GM12878 (cell line): ENCODE measurements around the gene ARHGAP9. TPM values are rescaled to one million over a fixed set of nuclear protein-coding genes. Genes with fewer than 3 reads are reported as not detected.

Experiments
- ATAC-seq: fragments of 200-7000 bp; cut with Tn5 transposase; 3 replicates; pipeline ENCODE4 v1.9.1; 2020; ENCODE audit warnings: mild to moderate bottlenecking, moderate library complexity
- BruUV-seq: library from RNA; stranded (reverse); fragments of 400-500 nt; replicated peaks from 2 replicates; lab custom pipeline; 2021; lab: Mats Ljungman, UMichigan
- CTCF ChIA-PET: fragments of 300-600 bp; sonication (Branson Sonifier 250); formaldehyde crosslinking; extraction: SDS; loops from one replicate; lab custom pipeline; 2021; ENCODE audit warnings: inconsistent platforms; lab: Yijun Ruan, JAX
- POLR2A ChIA-PET: fragments of 350-600 bp; formaldehyde crosslinking; extraction: SDS; loops from one replicate; lab custom pipeline; 2021; ENCODE audit warnings: inconsistent platforms; lab: Charles Lee
- RAD21 ChIA-PET: fragments of 300-600 bp; sonication (Branson Sonifier 250); formaldehyde crosslinking; loops from one replicate; lab custom pipeline; 2023; ENCODE audit warnings: antibody characterized with exemption; ENCODE audit not compliant: unreplicated experiment; lab: Charles Lee
- SMC1A ChIA-PET: fragments of 300-600 bp; sonication (Branson Sonifier 250); formaldehyde crosslinking; loops from one replicate; lab custom pipeline; 2023; ENCODE audit not compliant: unreplicated experiment, uncharacterized antibody; lab: Charles Lee
- DNase-seq: peaks from one replicate; pipeline ENCODE4 v3.0.0-alpha.2; 2011; ENCODE audit warnings: low read depth, low spot score
- FAIRE-seq: peaks from 3 replicates; lab custom pipeline; 2011; peaks lifted over from hg19 to GRCh38; lab: Jason Lieb, UNC
- H2AFZ ChIP-seq: 2 replicates; pipeline ENCODE4 v1.6.0; 2011; ENCODE audit warnings: low read depth, low read length, control low read depth; ENCODE audit not compliant: control insufficient read depth
- H3K27ac ChIP-seq: 2 replicates; pipeline ENCODE4 v1.5.1; 2011; ENCODE audit warnings: control low read depth; ENCODE audit not compliant: control insufficient read depth, insufficient read depth
- H3K27me3 ChIP-seq, 2 experiments: replicated peaks in 1 of 2; 2 replicates each; pipeline versions ENCODE4 v1.6.0 to v1.6.1; 2011; ENCODE audit warnings: low read length in 1 of 2; ENCODE audit not compliant: control insufficient read depth in 2 of 2, insufficient read depth in 2 of 2
- H3K36me3 ChIP-seq, 2 experiments: 2 replicates each; pipeline ENCODE4 v1.5.1; 2011; ENCODE audit warnings: low read length in 1 of 2; ENCODE audit not compliant: control insufficient read depth in 2 of 2, insufficient read depth in 2 of 2
- H3K4me1 ChIP-seq: 2 replicates; pipeline ENCODE4 v1.6.1; 2011; ENCODE audit warnings: mild to moderate bottlenecking, low read length, moderate library complexity, mixed read lengths; ENCODE audit not compliant: control insufficient read depth, insufficient read depth
- H3K4me2 ChIP-seq: 2 replicates; pipeline ENCODE4 v1.6.0; 2011; ENCODE audit warnings: control low read depth; ENCODE audit not compliant: control insufficient read depth, insufficient read depth
- H3K4me3 ChIP-seq: fragments of 200-600 bp; sonication (generic); 2 replicates; pipeline ENCODE4 v1.5.1; 2016
- H3K79me2 ChIP-seq: 2 replicates; pipeline ENCODE4 v1.6.0; 2011; ENCODE audit warnings: low read length; ENCODE audit not compliant: control insufficient read depth, insufficient read depth
- H3K9ac ChIP-seq: 2 replicates; pipeline ENCODE4 v1.8.0; 2011; ENCODE audit warnings: low read length, control low read depth, mixed read lengths; ENCODE audit not compliant: control insufficient read depth, insufficient read depth
- H3K9me3 ChIP-seq: replicated peaks from 3 replicates; pipeline ENCODE4 v1.5.1; 2011; ENCODE audit warnings: mild to moderate bottlenecking, low read length; ENCODE audit not compliant: control insufficient read depth, insufficient read depth
- H4K20me1 ChIP-seq: 2 replicates; pipeline ENCODE4 v1.6.0; 2011; ENCODE audit not compliant: control insufficient read depth, insufficient read depth
- BACH1 ChIP-seq: fragments of 450-650 bp; IDR thresholded peaks from 2 replicates; pipeline ENCODE4 v1.6.1; 2017; ENCODE audit warnings: mild to moderate bottlenecking, borderline replicate concordance
- BMI1 ChIP-seq: fragments of 450-650 bp; IDR thresholded peaks from 2 replicates; pipeline ENCODE4 v1.6.1; 2016; ENCODE audit warnings: mild to moderate bottlenecking, moderate library complexity, borderline replicate concordance
- CREM ChIP-seq: IDR thresholded peaks from 2 replicates; pipeline ENCODE4 v1.6.1; 2014; ENCODE audit warnings: antibody characterized with exemption, low read depth
- DPF2 ChIP-seq: fragments of 450-650 bp; IDR thresholded peaks from 2 replicates; pipeline ENCODE4 v1.6.1; 2017; ENCODE audit warnings: mild to moderate bottlenecking
- MEF2B ChIP-seq: fragments of 450-650 bp; IDR thresholded peaks from 2 replicates; pipeline ENCODE4 v1.6.1; 2018; ENCODE audit warnings: mild to moderate bottlenecking, moderate library complexity; ENCODE audit not compliant: partially characterized antibody, poor library complexity, severe bottlenecking
- NBN ChIP-seq: fragments of 450-650 bp; IDR thresholded peaks from 2 replicates; pipeline ENCODE4 v1.6.1; 2016
- POLR2AphosphoS2 ChIP-seq: IDR thresholded peaks from 2 replicates; pipeline ENCODE4 v1.6.1; 2011; ENCODE audit warnings: low read depth, mild to moderate bottlenecking, low read length, improper control_type of control experiment, moderate library complexity
- RAD21 ChIP-seq: IDR thresholded peaks from 2 replicates; pipeline ENCODE4 v1.6.1; 2011; ENCODE audit warnings: mild to moderate bottlenecking, low read depth, low read length, moderate library complexity; ENCODE audit not compliant: insufficient read depth
- YBX1 ChIP-seq: fragments of 450-650 bp; IDR thresholded peaks from 2 replicates; pipeline ENCODE4 v1.6.1; 2016; ENCODE audit warnings: antibody characterized with exemption
- WGBS: methylation state at CpG from one replicate; pipeline ENCODE4 v1.1.6; 2016; ENCODE audit warnings: low lambda C conversion rate; ENCODE audit not compliant: insufficient replicate concordance, insufficient coverage; ENCODE audit errors: missing lambda C conversion rate; 5-methylcytosine and 5-hydroxymethylcytosine counted together
- in situ Hi-C: fragments of 300-500 bp; cut with MboI; formaldehyde crosslinking; loops from 9 replicates; pipeline ENCODE4 v1.14.3; 2018; ENCODE audit warnings: mixed read lengths
- intact Hi-C: fragments of 100-400 bp; cut with micrococcal nuclease; formaldehyde crosslinking; loops from one replicate; pipeline ENCODE4 v1.14.2; 2022; ENCODE audit not compliant: unreplicated experiment
- polyA plus RNA-seq, 11 experiments: library from polyadenylated mRNA; depleted of rRNA in 4 of 11; unstranded in 6 of 11; stranded (reverse) in 5 of 11; fragments of >200 nt; fragmentation: Nextera tagmentation in 4 of 11; fragmentation: Illumina TruSeq in 1 of 11; extraction: Ambion mirVana in 4 of 11; extraction: Trizol in 1 of 11; gene quantifications; 1 replicate in 1 of 11; 2 replicates in 10 of 11; pipeline versions ENCODE4 v1.2.1 to v1.2.3, GENCODE V29; 2011 to 2016; ENCODE audit warnings: inconsistent platforms in 2 of 11, missing spikeins in 2 of 11, low read depth in 1 of 11
- total RNA-seq, 4 experiments: library from RNA; depleted of rRNA in 3 of 4; stranded (reverse); fragments of >200 nt in 3 of 4; fragmentation: Illumina TruSeq in 1 of 4; extraction: Trizol in 1 of 4; gene quantifications; 2 replicates each; pipeline versions ENCODE4 v1.2.1 to v1.2.3, GENCODE V29; 2013 to 2021
- TF ChIP-seq, protein P1 (sequence below): fragments of 450-650 bp; IDR thresholded peaks from 2 replicates; pipeline ENCODE4 v1.6.1; 2017; ENCODE audit warnings: mild to moderate bottlenecking, low read depth, inconsistent platforms; ENCODE audit not compliant: poor library complexity, severe bottlenecking
- TF ChIP-seq, protein P2 (sequence below): fragments of 150-350 bp; IDR thresholded peaks from 2 replicates; pipeline ENCODE4 v1.6.1; 2016; ENCODE audit warnings: low read depth, low read length
- TF ChIP-seq, protein P3 (sequence below): IDR thresholded peaks from 2 replicates; pipeline ENCODE4 v1.6.1; 2012; ENCODE audit warnings: mild to moderate bottlenecking, low read depth, low read length
- TF ChIP-seq, protein P4 (sequence below): IDR thresholded peaks from 2 replicates; pipeline ENCODE4 v1.6.1; 2012; ENCODE audit warnings: low read depth, low read length, improper control_type of control experiment

Gene ARHGAP9
- total and polyA plus RNA-seq, 10 of the 15 experiments (the other 5 are each of a cell fraction or from before 2014, with no cell fraction given): 19.5 to 102 (median 76.8) TPM

DNA sequence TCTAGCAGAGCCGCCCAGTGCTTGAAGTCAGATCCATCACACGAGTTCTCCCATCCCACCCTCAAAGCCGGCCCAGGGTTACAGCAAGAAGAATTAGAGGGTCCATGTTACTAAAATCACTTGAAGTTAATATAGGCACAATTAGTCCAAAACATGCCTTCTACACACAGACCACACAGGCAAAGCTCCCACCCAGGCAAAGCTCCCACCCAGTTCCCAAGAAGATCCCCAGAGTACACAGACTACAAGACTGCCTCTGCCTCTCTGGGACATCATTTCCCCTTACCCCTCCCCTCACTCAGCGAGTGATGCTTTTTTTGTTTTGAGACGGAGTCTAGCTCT is 16.8 kb downstream of the ARHGAP9 start:
- ChIA-PET SMC1A (interaction anchor here (0.6 to 2.8 kb wide), 6 partner anchors 10 to 198 kb away, joined by 3 to 18 read pairs (median 5); no protein-coding TSS in a partner anchor), RAD21 (interaction anchor here (1.2 to 4.7 kb wide), 5 partner anchors 9 to 220 kb away, joined by 3 to 35 read pairs (median 4); partner anchors contain the start of gene INHBE), CTCF (interaction anchor here (0.7 to 7.5 kb wide), 20 partner anchors 9 to 249 kb away, joined by 3 to 114 read pairs (median 4); partner anchors contain the start of genes ARHGAP9, INHBE and SHMT2), POLR2A (interaction anchor here (0.7 to 3.0 kb wide), 5 partner anchors 8 to 250 kb away, joined by 3 to 16 read pairs (median 4); no protein-coding TSS in a partner anchor)
- in situ Hi-C loops: no loop called here
- FAIRE-seq: no peak
- peak overlapping the region; percentile 36 for H2AFZ ChIP-seq
- H3K4me1 ChIP-seq: peaks cover 36% of the 10 kb centered on the region
- H3K9ac ChIP-seq: no peak overlapping the region
- no peak overlapping the region for H3K4me2 ChIP-seq
- 0 out of 2 replicates have a peak, but pooled peaks cover 2% of the 10 kb centered on the region for H4K20me1 ChIP-seq
- H3K79me2 ChIP-seq: no peaks in the 10 kb centered on the region
- 0 out of 4 replicates have a peak, but pooled peaks cover 0 to 3% of the 10 kb centered on the region in 2 experiments for H3K36me3 ChIP-seq
- intact Hi-C loops: loop anchor here (5.0 kb wide), 1 partner anchor 59 kb away; the partner anchor contains the start of genes DDIT3 and MBD6
- 30% methylated on average over 5 of the region's 5 CpGs for WGBS
- DNase-seq: no peak
- H3K4me3 ChIP-seq: no peak overlapping the region
- no TSS peak for BruUV-seq
- H3K27me3 ChIP-seq: 0 out of 4 replicates have a peak, but pooled peaks cover 0 to 4% of the 10 kb centered on the region in 2 experiments
- H3K27ac ChIP-seq: no peak overlapping the region
- no peaks in the 10 kb centered on the region for H3K9me3 ChIP-seq
- ATAC-seq: no peak
- TF ChIP-seq, protein P1, sequence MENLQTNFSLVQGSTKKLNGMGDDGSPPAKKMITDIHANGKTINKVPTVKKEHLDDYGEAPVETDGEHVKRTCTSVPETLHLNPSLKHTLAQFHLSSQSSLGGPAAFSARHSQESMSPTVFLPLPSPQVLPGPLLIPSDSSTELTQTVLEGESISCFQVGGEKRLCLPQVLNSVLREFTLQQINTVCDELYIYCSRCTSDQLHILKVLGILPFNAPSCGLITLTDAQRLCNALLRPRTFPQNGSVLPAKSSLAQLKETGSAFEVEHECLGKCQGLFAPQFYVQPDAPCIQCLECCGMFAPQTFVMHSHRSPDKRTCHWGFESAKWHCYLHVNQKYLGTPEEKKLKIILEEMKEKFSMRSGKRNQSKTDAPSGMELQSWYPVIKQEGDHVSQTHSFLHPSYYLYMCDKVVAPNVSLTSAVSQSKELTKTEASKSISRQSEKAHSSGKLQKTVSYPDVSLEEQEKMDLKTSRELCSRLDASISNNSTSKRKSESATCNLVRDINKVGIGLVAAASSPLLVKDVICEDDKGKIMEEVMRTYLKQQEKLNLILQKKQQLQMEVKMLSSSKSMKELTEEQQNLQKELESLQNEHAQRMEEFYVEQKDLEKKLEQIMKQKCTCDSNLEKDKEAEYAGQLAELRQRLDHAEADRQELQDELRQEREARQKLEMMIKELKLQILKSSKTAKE: no peak
- TF ChIP-seq NBN (peak; percentile 30; the same call in 1 of the 2 replicates), CREM (no peak), DPF2 (0 out of 2 replicates have a peak, but pooled peaks have one; percentile 0), RAD21 (no peak), POLR2AphosphoS2 (no peak), YBX1 (no peak), BACH1 (no peak), BMI1 (no peak), MEF2B (peak; percentile 38)
- TF ChIP-seq, protein P2, sequence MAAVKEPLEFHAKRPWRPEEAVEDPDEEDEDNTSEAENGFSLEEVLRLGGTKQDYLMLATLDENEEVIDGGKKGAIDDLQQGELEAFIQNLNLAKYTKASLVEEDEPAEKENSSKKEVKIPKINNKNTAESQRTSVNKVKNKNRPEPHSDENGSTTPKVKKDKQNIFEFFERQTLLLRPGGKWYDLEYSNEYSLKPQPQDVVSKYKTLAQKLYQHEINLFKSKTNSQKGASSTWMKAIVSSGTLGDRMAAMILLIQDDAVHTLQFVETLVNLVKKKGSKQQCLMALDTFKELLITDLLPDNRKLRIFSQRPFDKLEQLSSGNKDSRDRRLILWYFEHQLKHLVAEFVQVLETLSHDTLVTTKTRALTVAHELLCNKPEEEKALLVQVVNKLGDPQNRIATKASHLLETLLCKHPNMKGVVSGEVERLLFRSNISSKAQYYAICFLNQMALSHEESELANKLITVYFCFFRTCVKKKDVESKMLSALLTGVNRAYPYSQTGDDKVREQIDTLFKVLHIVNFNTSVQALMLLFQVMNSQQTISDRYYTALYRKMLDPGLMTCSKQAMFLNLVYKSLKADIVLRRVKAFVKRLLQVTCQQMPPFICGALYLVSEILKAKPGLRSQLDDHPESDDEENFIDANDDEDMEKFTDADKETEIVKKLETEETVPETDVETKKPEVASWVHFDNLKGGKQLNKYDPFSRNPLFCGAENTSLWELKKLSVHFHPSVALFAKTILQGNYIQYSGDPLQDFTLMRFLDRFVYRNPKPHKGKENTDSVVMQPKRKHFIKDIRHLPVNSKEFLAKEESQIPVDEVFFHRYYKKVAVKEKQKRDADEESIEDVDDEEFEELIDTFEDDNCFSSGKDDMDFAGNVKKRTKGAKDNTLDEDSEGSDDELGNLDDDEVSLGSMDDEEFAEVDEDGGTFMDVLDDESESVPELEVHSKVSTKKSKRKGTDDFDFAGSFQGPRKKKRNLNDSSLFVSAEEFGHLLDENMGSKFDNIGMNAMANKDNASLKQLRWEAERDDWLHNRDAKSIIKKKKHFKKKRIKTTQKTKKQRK: no peak
- TF ChIP-seq, protein P3, sequence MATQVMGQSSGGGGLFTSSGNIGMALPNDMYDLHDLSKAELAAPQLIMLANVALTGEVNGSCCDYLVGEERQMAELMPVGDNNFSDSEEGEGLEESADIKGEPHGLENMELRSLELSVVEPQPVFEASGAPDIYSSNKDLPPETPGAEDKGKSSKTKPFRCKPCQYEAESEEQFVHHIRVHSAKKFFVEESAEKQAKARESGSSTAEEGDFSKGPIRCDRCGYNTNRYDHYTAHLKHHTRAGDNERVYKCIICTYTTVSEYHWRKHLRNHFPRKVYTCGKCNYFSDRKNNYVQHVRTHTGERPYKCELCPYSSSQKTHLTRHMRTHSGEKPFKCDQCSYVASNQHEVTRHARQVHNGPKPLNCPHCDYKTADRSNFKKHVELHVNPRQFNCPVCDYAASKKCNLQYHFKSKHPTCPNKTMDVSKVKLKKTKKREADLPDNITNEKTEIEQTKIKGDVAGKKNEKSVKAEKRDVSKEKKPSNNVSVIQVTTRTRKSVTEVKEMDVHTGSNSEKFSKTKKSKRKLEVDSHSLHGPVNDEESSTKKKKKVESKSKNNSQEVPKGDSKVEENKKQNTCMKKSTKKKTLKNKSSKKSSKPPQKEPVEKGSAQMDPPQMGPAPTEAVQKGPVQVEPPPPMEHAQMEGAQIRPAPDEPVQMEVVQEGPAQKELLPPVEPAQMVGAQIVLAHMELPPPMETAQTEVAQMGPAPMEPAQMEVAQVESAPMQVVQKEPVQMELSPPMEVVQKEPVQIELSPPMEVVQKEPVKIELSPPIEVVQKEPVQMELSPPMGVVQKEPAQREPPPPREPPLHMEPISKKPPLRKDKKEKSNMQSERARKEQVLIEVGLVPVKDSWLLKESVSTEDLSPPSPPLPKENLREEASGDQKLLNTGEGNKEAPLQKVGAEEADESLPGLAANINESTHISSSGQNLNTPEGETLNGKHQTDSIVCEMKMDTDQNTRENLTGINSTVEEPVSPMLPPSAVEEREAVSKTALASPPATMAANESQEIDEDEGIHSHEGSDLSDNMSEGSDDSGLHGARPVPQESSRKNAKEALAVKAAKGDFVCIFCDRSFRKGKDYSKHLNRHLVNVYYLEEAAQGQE: no peak
- TF ChIP-seq, protein P4, sequence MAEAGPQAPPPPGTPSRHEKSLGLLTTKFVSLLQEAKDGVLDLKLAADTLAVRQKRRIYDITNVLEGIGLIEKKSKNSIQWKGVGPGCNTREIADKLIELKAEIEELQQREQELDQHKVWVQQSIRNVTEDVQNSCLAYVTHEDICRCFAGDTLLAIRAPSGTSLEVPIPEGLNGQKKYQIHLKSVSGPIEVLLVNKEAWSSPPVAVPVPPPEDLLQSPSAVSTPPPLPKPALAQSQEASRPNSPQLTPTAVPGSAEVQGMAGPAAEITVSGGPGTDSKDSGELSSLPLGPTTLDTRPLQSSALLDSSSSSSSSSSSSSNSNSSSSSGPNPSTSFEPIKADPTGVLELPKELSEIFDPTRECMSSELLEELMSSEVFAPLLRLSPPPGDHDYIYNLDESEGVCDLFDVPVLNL: no peak
